Left lung (tissue), 10 donors: ENCODE measurements around the gene METTL21A. TPM values are rescaled to one million over a fixed set of nuclear protein-coding genes. Genes with fewer than 3 reads are reported as not detected.

Experiments
- ATAC-seq: fragments of 200-7000 bp; cut with Tn5 transposase; one replicate; pipeline ENCODE4 v1.9.1; 2020; ENCODE audit warnings: moderate library complexity
- DNase-seq, 4 donors: peaks; one replicate each; pipeline ENCODE4 v3.0.0-alpha.2; 2013 to 2020
- H3K27ac ChIP-seq, 2 donors: fragments of 200-600 bp; sonication (generic) in 1 of 2; one replicate each; pipeline versions ENCODE4 v1.5.0 to v1.8.0; 2020 to 2021
- H3K27me3 ChIP-seq, 2 donors: fragments of 200-600 bp; sonication (generic) in 1 of 2; one replicate each; pipeline versions ENCODE4 v1.5.0 to v1.8.0; 2020 to 2021
- H3K36me3 ChIP-seq, 2 donors: fragments of 200-600 bp; sonication (generic) in 1 of 2; one replicate each; pipeline versions ENCODE4 v1.5.0 to v1.8.0; 2020 to 2021
- H3K4me1 ChIP-seq, 2 donors: fragments of 200-600 bp; one replicate each; pipeline ENCODE4 v1.8.0; 2021
- H3K4me3 ChIP-seq, 2 donors: fragments of 200-600 bp; sonication (generic) in 1 of 2; one replicate each; pipeline versions ENCODE4 v1.5.0 to v1.8.0; 2020 to 2021; ENCODE audit warnings: mild to moderate bottlenecking in 1 of 2
- H3K9me3 ChIP-seq, 2 donors: fragments of 200-600 bp; sonication (generic) in 1 of 2; one replicate each; pipeline versions ENCODE4 v1.5.0 to v1.8.0; 2020 to 2021
- CTCF ChIP-seq, 2 donors: fragments of 200-600 bp; sonication (generic) in 1 of 2; IDR thresholded peaks; one replicate each; pipeline versions ENCODE4 v1.5.0 to v1.8.0; 2021; ENCODE audit warnings: antibody characterized with exemption in 2 of 2
- intact Hi-C, 2 donors: fragments of 100-400 bp; cut with DNase I; formaldehyde crosslinking; loops; one replicate each; pipeline versions ENCODE4 v1.11.2 to v1.14.2; 2022
- polyA plus RNA-seq, 6 donors: library from polyadenylated mRNA; unstranded; fragments of 120-200 nt; gene quantifications; one replicate each; pipeline ENCODE4 v1.2.1, GENCODE V29; 2013; ENCODE audit not compliant: insufficient read length in 6 of 6
- total RNA-seq, 2 donors: library from RNA; stranded (reverse); fragmentation: NEBNext Ultra II Directional; extraction: Animal tissue kit (Norgen Biotek cat#: 25700); gene quantifications; one replicate each; pipeline ENCODE4 v1.2.1, GENCODE V29; 2021
- donor health status: DM: no; HTN: yes; CAD: no.
- donor health status: DM: no; HTN: no; CAD: no.

The METTL21A gene
- total and polyA plus RNA-seq, 8 donors, result 14.6 to 37.7 (median 30.7) TPM

- H3K4me3 ChIP-seq, result no peak overlapping the region
- ATAC-seq (no peak), DNase-seq (no peak)
- TF ChIP-seq CTCF (IDR thresholded peaks at IDR 0.05), result no peak
- H3K27ac ChIP-seq, result no peak overlapping the region
- H3K9me3 ChIP-seq, result no peaks in the 10 kb centered on the region
- peaks cover 0 to 26% of the 10 kb centered on the region in 2 donors for H3K36me3 ChIP-seq
- intact Hi-C loops, result no loop called here
- H3K4me1 ChIP-seq, result peaks cover 4 to 7% of the 10 kb centered on the region in 2 donors
- H3K27me3 ChIP-seq, result no peaks in the 10 kb centered on the region
Measured at GRCh38 chr2:207614824-207615223, 10.4 kb downstream of the METTL21A start.

GRCh38 chr2:207612714-207613113, 12.5 kb downstream of the METTL21A start:
- intact Hi-C loops, result no loop called here
- no peak for TF ChIP-seq CTCF (IDR thresholded peaks at IDR 0.05)

GRCh38 chr2:207606829-207607228, 18.4 kb downstream of the METTL21A start:
- DNase-seq (no peak), ATAC-seq (no peak)
- TF ChIP-seq CTCF (IDR thresholded peaks at IDR 0.05), result no peak
- Histone ChIP-seq H3K4me3 (no peak overlapping the region), H3K27ac (no peak overlapping the region), H3K9me3 (no peaks in the 10 kb centered on the region), H3K4me1 (no peaks in the 10 kb centered on the region), H3K36me3 (no peaks in the 10 kb centered on the region), H3K27me3 (no peaks in the 10 kb centered on the region)
- intact Hi-C loops, result no loop called here

More at GRCh38 chr2:207612714-207613113, 12.5 kb downstream of the METTL21A start:
- DNase-seq, result no peak
- Histone ChIP-seq H3K27ac (no peak overlapping the region), H3K4me3 (no peak overlapping the region), H3K4me1 (peaks cover 0 to 4% of the 10 kb centered on the region in 2 donors), H3K27me3 (no peaks in the 10 kb centered on the region), H3K36me3 (peaks cover 0 to 20% of the 10 kb centered on the region in 2 donors), H3K9me3 (no peaks in the 10 kb centered on the region)
- ATAC-seq, result no peak

GRCh38 chr2:207606399-207606798, 18.8 kb downstream of the METTL21A start:
- Histone ChIP-seq H3K4me3 (no peak overlapping the region), H3K27me3 (no peaks in the 10 kb centered on the region), H3K9me3 (no peaks in the 10 kb centered on the region), H3K36me3 (no peaks in the 10 kb centered on the region), H3K27ac (no peak overlapping the region), H3K4me1 (no peaks in the 10 kb centered on the region)
- intact Hi-C loops, result no loop called here
- ATAC-seq, result no peak
- TF ChIP-seq CTCF (IDR thresholded peaks at IDR 0.05), result no peak
- DNase-seq, result no peak

- no peaks in the 10 kb centered on the region for H3K27me3 ChIP-seq
- no peak overlapping the region for H3K4me3 ChIP-seq
- H3K36me3 ChIP-seq, result peaks cover 0 to 5% of the 10 kb centered on the region in 2 donors
- no peak for TF ChIP-seq CTCF (IDR thresholded peaks at IDR 0.05)
- H3K4me1 ChIP-seq, result no peaks in the 10 kb centered on the region
- no peaks in the 10 kb centered on the region for H3K9me3 ChIP-seq
- DNase-seq, result no peak
- intact Hi-C loops, result no loop called here
- H3K27ac ChIP-seq, result no peak overlapping the region
- ATAC-seq, result no peak
Measured at GRCh38 chr2:207603486-207603885, 21.7 kb downstream of the METTL21A start.
